Activated T-cell treated with anti-CD3 and anti-CD28 coated beads, Interleukin-2, amount 50 U/mL, for 24 hours (primary cell): ENCODE measurements around the gene MTURN.
A peak's percentile ranks its signal among the peaks of the same experiment; 100 is the strongest.

Experiments
- DNase-seq: peaks from one replicate; pipeline ENCODE4 v3.0.0-alpha.2; 2020
- H3K27ac Mint-ChIP-seq: 2 replicates; pipeline ENCODE4 v1.8.0; 2020; ENCODE audit warnings: mild to moderate bottlenecking, mixed read lengths
- H3K27me3 Mint-ChIP-seq: 2 replicates; pipeline ENCODE4 v1.8.0; 2020; ENCODE audit warnings: mixed read lengths
- H3K36me3 Mint-ChIP-seq: 2 replicates; pipeline ENCODE4 v1.8.0; 2020; ENCODE audit warnings: low read depth, mixed read lengths
- H3K4me1 Mint-ChIP-seq: 2 replicates; pipeline ENCODE4 v1.8.0; 2020; ENCODE audit warnings: low read depth, mixed read lengths
- H3K4me3 Mint-ChIP-seq: 2 replicates; pipeline ENCODE4 v1.8.0; 2020; ENCODE audit warnings: mild to moderate bottlenecking, moderate library complexity, mixed read lengths
- H3K9me3 Mint-ChIP-seq: 2 replicates; pipeline ENCODE4 v1.8.0; 2020; ENCODE audit warnings: mixed read lengths

MTURN gene

DNA sequence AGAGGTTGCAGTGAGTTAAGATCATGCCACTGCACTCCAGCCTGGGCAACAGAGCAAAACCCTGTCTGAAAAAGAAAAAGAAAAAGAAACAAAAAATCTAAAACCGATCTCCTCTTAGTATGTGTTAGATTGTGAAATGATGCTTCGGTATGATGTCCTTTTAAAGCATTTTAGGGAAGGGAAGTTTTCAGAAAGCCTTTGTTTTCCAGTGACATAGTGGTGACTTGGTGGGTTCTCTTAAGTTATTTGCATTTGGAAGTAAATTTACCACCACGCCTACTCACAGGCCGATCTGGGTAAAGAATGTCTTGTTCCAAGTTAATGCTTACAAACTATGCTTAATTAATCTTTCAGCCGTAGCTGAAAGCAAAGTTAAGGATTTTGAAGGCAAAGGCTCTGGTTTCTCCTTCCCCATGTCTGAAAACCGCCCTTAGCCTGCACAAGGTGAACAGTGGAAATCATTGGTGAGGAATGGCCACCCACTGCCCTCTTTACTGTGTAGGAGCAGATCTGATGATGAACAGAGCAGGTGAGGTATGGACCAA lies 10.7 kb downstream of the MTURN start:
- H3K36me3 Mint-ChIP-seq: no peaks in the 10 kb centered on the region
- no peak overlapping the region for H3K4me3 Mint-ChIP-seq
- no peaks in the 10 kb centered on the region for H3K9me3 Mint-ChIP-seq
- H3K27me3 Mint-ChIP-seq: no peaks in the 10 kb centered on the region
- DNase-seq: no peak
- peaks cover 19% of the 10 kb centered on the region for H3K4me1 Mint-ChIP-seq
- H3K27ac Mint-ChIP-seq: no peak overlapping the region

DNA sequence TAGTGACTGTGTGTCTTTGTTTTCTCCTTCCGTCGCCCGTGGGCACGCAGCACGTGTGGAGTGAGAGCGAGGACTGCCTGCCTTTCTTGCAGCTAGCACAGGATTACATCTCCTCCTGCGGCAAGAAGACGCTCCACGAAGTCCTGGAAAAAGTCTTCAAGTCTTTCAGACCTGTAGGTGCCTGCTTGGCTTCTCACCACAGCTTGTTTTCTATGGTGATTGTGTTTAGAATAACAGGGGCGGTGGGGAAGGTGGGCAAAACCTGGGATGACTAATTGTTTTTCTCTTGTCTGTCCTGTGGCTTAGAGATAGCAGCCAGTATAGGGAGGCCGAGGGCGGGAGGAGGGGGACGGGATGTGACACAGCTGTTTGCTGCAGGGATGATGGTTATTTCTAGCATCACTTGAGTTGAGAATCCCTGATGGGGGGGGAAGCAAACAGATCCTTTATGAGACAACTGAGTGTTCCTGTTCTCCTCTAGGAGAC lies 11.4 kb downstream of the MTURN start:
- DNase-seq: no peak
- peaks cover 19% of the 10 kb centered on the region for H3K4me1 Mint-ChIP-seq
- peaks cover 2% of the 10 kb centered on the region for H3K36me3 Mint-ChIP-seq
- no peaks in the 10 kb centered on the region for H3K9me3 Mint-ChIP-seq
- no peak overlapping the region for H3K27ac Mint-ChIP-seq
- H3K27me3 Mint-ChIP-seq: no peaks in the 10 kb centered on the region
- no peak overlapping the region for H3K4me3 Mint-ChIP-seq

DNA sequence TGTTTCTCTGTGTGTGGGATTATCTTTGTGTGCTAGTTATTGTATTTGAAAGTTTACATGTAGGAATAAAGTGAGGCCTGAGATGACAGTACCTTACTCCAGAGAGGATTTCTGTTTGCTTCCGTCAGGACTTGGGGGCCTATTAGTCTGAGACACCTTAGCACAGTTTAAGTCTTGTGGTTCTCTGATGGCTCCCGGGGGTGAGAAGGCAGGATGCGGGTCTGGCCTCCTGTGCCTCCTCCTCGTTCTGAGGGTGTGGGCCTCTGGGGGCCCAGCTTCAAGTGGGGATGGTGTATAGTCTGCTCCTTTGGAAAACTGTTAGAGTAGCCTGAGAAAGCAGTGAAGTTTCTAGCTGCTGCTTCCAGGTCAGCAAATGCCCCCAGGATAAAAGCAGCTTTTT lies 12.4 kb downstream of the MTURN start:
- H3K36me3 Mint-ChIP-seq: peaks cover 3% of the 10 kb centered on the region
- no peaks in the 10 kb centered on the region for H3K27me3 Mint-ChIP-seq
- H3K27ac Mint-ChIP-seq: no peak overlapping the region
- DNase-seq: no peak
- H3K4me1 Mint-ChIP-seq: peaks cover 18% of the 10 kb centered on the region
- no peaks in the 10 kb centered on the region for H3K9me3 Mint-ChIP-seq
- no peak overlapping the region for H3K4me3 Mint-ChIP-seq

DNA sequence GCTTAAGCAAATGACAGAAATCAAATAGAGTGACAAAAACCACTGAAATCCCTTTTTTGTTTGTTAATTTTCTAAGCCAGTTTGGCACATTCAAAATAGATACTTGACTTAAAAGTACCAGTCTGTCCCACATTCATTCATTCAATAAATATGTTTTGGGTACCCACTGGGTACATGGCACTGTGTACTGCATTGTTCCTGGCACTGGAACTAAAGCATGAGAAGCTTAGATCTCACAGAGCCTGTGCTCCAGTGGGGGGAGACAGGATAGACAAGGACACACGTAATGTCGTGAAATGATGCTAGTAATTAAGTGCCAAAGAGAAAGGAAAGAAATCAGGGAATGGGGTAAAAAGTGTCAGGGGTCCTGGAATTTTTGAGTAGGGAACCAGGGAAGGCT lies 13.0 kb downstream of the MTURN start:
- no peak for DNase-seq
- Mint-ChIP-seq H3K36me3 (peaks cover 3% of the 10 kb centered on the region), H3K9me3 (no peaks in the 10 kb centered on the region)

DNA sequence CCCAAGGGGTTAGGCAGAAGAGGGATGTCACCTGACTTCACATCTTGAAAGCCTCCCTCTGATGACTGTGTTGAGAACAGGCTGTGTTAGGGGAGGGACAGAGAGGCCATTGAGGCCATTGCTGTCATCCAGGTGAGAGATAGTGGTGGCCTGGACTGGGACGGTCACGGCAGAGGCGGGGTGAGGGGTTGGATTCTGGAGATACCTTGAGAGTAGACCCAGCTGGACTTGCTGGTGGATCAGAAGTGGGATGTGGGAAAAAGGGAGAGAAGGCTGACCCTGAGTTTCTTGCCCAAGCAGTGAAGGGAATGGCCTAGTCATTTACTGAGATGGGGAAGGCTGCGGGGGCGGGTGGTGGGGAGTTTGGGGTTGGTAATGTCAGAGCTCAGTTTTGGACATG lies 13.6 kb downstream of the MTURN start:
- peaks cover 3% of the 10 kb centered on the region for H3K36me3 Mint-ChIP-seq
- no peak for DNase-seq
- no peak overlapping the region for H3K4me3 Mint-ChIP-seq
- peaks cover 12% of the 10 kb centered on the region for H3K4me1 Mint-ChIP-seq
- no peaks in the 10 kb centered on the region for H3K9me3 Mint-ChIP-seq
- H3K27me3 Mint-ChIP-seq: no peaks in the 10 kb centered on the region
- no peak overlapping the region for H3K27ac Mint-ChIP-seq

More for the DNA sequence above, 13.0 kb downstream of the MTURN start:
- peaks cover 18% of the 10 kb centered on the region for H3K4me1 Mint-ChIP-seq
- H3K4me3 Mint-ChIP-seq: no peak overlapping the region
- H3K27me3 Mint-ChIP-seq: no peaks in the 10 kb centered on the region
- no peak overlapping the region for H3K27ac Mint-ChIP-seq

DNA sequence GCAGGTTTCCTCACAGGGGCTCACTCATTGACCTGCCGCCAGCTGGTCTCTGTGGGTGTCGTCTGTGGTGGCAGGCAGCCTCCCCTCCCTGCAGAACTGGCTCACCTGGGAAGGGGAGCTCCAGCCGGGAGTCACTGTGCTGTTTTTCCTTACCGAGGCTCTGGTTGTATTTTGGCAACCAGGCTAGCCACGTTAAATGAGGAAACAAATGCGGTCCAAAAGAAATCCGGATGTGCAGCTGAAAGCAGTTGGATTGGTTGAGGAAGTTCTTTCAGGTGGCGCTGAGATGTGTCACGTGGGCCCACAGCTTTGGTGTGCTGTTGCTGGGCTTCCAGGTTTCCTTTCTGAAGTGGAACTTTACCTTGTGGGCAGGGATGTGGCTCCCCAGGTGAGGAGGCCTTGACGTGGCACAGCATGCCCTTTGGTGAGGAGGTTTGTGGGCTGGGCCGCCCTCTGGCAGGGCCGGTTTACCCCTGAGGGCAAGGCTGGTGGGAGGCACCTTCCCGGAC lies 14.2 kb downstream of the MTURN start:
- Mint-ChIP-seq H3K4me3 (peak overlapping the region; percentile 31), H3K27me3 (no peaks in the 10 kb centered on the region), H3K9me3 (no peaks in the 10 kb centered on the region), H3K4me1 (peaks cover 6% of the 10 kb centered on the region), H3K36me3 (peaks cover 3% of the 10 kb centered on the region), H3K27ac (peak overlapping the region; percentile 69)
- DNase-seq: peak; percentile 45

DNA sequence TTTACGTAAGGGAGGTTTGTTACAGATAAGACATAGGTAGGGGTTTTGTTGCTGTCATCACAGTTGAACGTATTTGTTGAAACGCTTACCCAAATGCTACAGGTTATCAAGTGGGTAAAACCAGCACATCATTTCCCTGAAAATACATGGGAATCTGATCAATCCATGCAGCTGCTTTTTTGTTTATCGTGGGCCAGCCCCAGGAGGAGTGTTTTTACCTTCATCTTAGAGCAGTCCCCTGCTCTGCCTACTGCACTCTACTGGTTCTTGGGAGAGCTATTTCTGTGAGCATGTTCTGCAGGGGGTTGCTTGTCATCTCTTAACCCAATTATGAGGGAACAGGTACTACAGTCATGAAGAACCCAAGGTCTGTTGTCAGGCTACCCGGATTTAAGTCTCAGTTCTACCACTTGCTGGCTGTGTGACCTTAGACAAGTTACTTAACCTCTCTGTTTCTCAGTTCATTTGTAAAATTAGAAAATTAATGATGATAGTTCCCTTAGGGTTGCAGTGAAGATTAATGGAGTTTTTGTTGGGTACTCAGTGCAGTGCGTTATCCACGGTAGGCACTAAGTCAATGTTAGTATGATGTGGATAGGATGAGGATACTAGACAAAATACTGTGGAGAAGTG lies 15.0 kb downstream of the MTURN start:
- peak overlapping the region; percentile 69 for H3K27ac Mint-ChIP-seq
- no peaks in the 10 kb centered on the region for H3K9me3 Mint-ChIP-seq
- no peaks in the 10 kb centered on the region for H3K27me3 Mint-ChIP-seq
- H3K4me3 Mint-ChIP-seq: no peak overlapping the region
- no peaks in the 10 kb centered on the region for H3K4me1 Mint-ChIP-seq
- DNase-seq: no peak
- peaks cover 3% of the 10 kb centered on the region for H3K36me3 Mint-ChIP-seq

DNA sequence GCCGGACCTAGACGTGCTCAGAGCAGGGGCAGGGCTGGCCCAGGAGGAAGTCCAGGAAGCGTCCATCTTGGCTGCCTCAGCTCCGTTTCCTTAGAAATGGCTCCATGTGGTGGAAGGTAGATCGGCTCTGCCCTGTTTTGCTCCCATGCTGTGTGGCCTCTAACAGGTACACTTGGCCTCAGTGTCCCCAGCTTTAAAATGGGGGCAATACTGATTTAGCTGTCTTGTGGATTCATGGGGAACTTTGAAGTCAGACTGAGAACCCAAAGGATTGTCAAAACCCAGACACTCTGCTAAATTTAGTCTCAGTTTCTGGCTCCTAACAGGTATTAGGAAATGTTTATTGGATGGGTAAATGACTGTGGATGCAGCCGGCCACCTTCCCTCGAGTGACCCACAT lies 15.9 kb downstream of the MTURN start:
- Mint-ChIP-seq H3K27ac (no peak overlapping the region), H3K27me3 (no peaks in the 10 kb centered on the region), H3K4me3 (no peak overlapping the region), H3K9me3 (no peaks in the 10 kb centered on the region), H3K4me1 (peaks cover 5% of the 10 kb centered on the region), H3K36me3 (peaks cover 3% of the 10 kb centered on the region)
- no peak for DNase-seq

DNA sequence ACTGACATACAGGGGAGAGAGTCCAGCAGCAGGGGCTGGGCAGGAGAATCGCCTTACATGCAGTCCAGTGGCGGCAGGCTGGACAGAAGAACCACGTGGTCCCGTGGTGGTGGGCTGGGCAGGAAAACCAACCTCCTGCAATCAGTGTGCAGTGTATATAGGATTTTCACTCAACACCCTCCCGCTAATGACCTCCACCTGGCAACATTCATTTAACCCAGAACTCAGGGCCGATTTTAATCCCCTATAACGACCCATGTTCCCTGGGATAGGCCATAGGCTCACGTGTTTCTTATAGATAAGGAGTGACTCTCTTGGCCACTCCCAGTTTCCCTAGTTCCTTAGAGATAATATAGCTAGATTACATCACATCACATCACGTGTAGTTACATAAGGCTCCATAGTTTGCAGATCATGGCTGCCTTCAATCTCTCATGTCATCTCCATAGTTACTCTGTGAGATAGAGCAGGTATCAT lies 19.4 kb downstream of the MTURN start:
- no peak for DNase-seq
- Mint-ChIP-seq H3K36me3 (peaks cover 3% of the 10 kb centered on the region), H3K9me3 (no peaks in the 10 kb centered on the region), H3K27ac (no peak overlapping the region), H3K4me3 (no peak overlapping the region), H3K27me3 (no peaks in the 10 kb centered on the region), H3K4me1 (peaks cover 27% of the 10 kb centered on the region)

DNA sequence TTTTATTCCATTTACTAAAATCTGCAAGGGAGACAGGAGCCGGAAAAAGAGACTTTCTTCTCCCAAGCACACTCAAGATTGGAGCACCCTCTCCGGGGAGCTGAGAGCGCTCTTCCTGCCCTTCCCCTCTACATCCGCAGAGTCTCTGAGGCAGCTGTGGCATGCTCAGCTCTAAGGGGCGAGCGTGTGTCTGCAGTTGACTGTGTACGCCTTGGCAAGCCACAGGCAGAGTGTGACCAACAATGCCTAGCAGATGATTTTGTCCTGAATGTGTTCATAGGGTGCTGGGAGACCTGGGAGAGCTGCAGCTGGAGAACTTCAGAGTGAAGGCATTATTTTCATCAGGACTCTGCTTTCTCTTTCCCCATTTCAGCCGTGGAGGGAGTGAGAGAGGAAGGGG lies 20.7 kb downstream of the MTURN start:
- H3K27ac Mint-ChIP-seq: no peak overlapping the region
- no peak overlapping the region for H3K4me3 Mint-ChIP-seq
- H3K9me3 Mint-ChIP-seq: no peaks in the 10 kb centered on the region
- H3K36me3 Mint-ChIP-seq: peaks cover 3% of the 10 kb centered on the region
- H3K27me3 Mint-ChIP-seq: no peaks in the 10 kb centered on the region
- peaks cover 40% of the 10 kb centered on the region for H3K4me1 Mint-ChIP-seq
- DNase-seq: no peak

DNA sequence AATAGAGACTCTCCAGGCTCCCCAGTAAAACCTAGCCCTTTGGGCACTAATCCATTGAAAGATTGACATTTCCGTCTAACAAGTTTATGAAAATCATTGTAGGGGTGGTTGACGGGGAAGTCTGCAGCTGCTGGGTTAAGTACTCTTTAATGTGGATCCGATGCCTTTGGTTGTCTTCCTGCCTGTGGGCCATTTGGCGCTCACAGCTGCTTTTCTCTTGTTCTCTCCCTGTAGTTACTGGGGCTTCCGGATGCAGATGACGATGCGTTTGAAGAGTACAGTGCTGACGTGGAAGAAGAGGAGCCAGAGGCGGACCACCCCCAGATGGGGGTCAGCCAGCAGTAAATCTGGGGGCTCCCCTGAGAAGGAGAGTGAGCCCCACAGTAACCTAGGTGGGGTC lies 22.4 kb downstream of the MTURN start:
- Mint-ChIP-seq H3K27ac (peak overlapping the region; percentile 58), H3K4me3 (peak overlapping the region; percentile 4), H3K4me1 (peaks cover 51% of the 10 kb centered on the region), H3K9me3 (no peaks in the 10 kb centered on the region), H3K36me3 (no peaks in the 10 kb centered on the region), H3K27me3 (no peaks in the 10 kb centered on the region)
- peak; percentile 42 for DNase-seq

DNA sequence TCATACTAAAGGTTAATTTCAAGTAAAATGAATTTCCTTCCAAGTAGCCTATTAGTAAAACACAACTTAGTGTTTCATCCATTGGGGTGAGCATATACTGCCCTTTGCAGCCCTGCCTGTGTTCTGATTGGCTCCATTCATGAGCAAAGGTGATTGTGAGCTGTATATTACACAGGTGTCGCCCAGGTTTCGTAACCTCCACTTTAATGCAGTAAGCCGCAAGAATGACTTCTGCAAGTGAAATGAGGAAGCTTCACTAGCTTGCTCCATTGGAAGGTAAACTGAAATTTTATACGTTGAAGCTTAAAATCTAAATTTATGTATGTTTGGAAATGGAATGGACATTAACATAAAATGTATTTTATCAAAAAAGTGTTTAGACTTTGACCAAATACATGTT lies 24.4 kb downstream of the MTURN start:
- no peaks in the 10 kb centered on the region for H3K9me3 Mint-ChIP-seq

DNA sequence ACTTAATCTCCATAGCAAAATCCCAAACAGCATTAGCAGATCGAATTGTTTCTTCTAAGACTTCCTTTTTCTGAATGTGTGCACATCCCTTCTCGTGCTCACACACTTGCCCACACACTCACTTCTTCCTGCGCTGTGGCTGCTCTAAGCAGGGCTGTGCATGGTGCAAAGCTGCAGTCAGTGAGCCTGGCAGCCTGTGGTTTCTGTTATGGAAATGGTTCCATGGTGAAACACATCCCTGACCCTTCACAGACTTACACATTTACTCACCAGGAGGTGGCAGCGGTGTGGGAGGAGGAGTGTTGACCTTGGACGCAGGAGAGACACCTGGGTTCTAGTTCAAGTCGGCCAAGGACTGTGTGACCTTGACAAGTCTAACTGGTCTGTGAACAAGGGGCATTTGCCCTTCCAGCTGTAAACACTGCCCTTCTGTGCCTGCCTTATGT lies 24.9 kb downstream of the MTURN start:
- no peak for DNase-seq
- H3K36me3 Mint-ChIP-seq: no peaks in the 10 kb centered on the region
- H3K27me3 Mint-ChIP-seq: no peaks in the 10 kb centered on the region
- H3K27ac Mint-ChIP-seq: peak overlapping the region; percentile 8
- H3K4me3 Mint-ChIP-seq: no peak overlapping the region
- H3K4me1 Mint-ChIP-seq: peaks cover 71% of the 10 kb centered on the region
- H3K9me3 Mint-ChIP-seq: no peaks in the 10 kb centered on the region

More for the DNA sequence above, 24.4 kb downstream of the MTURN start:
- Mint-ChIP-seq H3K4me3 (no peak overlapping the region), H3K4me1 (peaks cover 69% of the 10 kb centered on the region), H3K36me3 (no peaks in the 10 kb centered on the region), H3K27me3 (no peaks in the 10 kb centered on the region), H3K27ac (no peak overlapping the region)
- DNase-seq: no peak

DNA sequence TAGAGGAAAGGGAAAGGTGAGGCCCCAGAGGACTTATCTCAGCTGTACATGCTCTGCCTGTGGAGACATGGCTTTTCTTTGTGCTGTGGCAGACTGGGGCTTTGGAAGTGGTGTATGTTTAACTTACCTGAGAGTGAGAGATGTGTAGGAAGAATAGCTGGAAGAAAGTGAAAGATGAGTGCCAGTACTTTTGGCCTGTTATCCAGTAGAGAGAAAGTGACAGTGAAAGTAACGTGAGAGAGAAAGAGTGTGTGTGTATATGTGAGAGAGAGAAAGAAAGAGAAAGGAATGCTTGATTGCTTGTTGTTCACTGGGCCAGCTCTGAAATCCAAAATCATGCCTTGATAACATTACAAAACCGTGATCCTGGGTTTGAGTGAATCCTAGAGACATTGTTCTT lies 25.5 kb downstream of the MTURN start:
- no peaks in the 10 kb centered on the region for H3K36me3 Mint-ChIP-seq
- peaks cover 70% of the 10 kb centered on the region for H3K4me1 Mint-ChIP-seq
- DNase-seq: no peak
- H3K27me3 Mint-ChIP-seq: no peaks in the 10 kb centered on the region
- H3K9me3 Mint-ChIP-seq: no peaks in the 10 kb centered on the region
- no peak overlapping the region for H3K4me3 Mint-ChIP-seq
- H3K27ac Mint-ChIP-seq: no peak overlapping the region

DNA sequence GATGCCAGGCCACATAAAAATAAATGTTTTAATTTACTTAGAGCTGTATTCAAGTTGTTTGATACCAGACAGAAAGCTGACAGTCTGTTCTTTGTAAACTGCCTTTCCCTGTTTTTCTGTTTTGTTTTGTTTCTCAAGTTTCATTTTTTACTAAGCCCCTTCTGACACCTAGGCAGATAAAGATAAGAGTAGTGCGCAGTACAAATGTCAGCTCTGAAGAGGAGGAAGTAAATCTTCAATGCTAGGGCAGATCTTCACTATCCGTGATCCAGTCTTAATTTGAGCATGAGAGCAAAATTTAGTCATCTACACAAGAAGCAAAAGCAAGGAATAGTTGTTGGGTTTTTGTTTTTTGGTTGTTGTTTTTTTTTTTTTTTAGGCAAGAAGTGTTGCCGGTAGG lies 27.3 kb downstream of the MTURN start:
- DNase-seq: no peak
- H3K4me1 Mint-ChIP-seq: peaks cover 58% of the 10 kb centered on the region
- H3K4me3 Mint-ChIP-seq: no peak overlapping the region
- no peaks in the 10 kb centered on the region for H3K9me3 Mint-ChIP-seq
- H3K36me3 Mint-ChIP-seq: no peaks in the 10 kb centered on the region
- no peaks in the 10 kb centered on the region for H3K27me3 Mint-ChIP-seq
- peak overlapping the region; percentile 31 for H3K27ac Mint-ChIP-seq
